RPMI7951 (cell line): ENCODE data around the gene HBS1L. TPM values are rescaled to one million over a fixed set of nuclear protein-coding genes. Genes with fewer than 3 reads are reported as not detected.

Experiments
- DNase-seq: peaks from one replicate; pipeline ENCODE4 v3.0.0-alpha.2; 2012; ENCODE audit warnings: low read depth
- total RNA-seq: library from RNA; depleted of rRNA; stranded (reverse); fragments of >200 nt; shearing (Covaris generic); gene quantifications from 2 replicates; pipeline ENCODE4 v1.2.3, GENCODE V29; 2014

Gene HBS1L
- total RNA-seq, 1 experiment from 2014 or later = 157 TPM

- no peak for DNase-seq
Observed at GRCh38 chr6:134951494-134952263, 102.9 kb downstream of the HBS1L start.

- DNase-seq = peak; percentile 6
Observed at GRCh38 chr6:134950482-134950881, 104.1 kb downstream of the HBS1L start.

- DNase-seq = no peak
Observed at GRCh38 chr6:134949927-134950326, 104.7 kb downstream of the HBS1L start, which contains the start of gene ALDH8A1. Gene ALDH8A1 (minus strand): TSS chr6:134950101. CDS start chr6:134950053, 48 bp downstream.

DNA sequence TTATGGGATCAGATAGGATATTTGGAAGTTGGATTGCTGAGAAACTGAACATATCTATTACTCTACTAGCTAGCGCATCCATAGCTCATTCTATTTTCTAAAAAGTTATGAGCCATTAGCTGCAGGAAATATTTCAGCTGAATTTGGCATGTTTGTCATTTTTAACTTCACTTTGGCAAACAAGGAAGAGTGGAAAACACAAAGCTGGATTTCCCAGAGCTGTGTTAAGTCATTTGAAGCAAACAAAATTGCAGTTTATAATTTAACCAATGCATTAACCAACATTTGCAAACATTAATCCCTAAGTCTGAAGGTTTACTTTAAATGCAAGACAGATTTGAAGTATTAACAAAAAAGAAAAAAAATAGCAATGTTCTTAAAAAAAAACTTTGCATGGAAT lies 105.9 kb downstream of the HBS1L start:
- no peak for DNase-seq

- DNase-seq = no peak
Observed at GRCh38 chr6:134948142-134948541, 106.5 kb downstream of the HBS1L start.

DNA sequence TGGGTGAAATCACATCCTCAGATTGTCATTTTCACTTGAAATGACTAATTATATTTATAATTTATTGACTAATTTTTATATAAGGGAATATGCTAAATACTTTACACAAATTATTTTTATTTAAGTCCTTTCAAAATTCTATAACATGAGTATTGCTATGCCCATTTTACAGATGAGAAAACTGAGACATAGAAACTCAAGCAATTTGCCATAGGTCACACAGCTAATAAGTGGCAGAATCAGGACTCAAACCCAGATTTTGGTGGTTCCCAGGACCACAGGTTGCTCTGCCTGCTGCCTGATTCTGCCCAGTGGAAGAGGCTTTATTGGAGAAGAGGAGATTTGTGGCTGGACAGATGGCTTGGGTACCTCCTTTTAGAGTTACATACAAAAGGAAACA lies 109.6 kb downstream of the HBS1L start:
- no peak for DNase-seq

GRCh38 chr6:134943522-134944111 lies 111.0 kb downstream of the HBS1L start:
- no peak for DNase-seq

DNA sequence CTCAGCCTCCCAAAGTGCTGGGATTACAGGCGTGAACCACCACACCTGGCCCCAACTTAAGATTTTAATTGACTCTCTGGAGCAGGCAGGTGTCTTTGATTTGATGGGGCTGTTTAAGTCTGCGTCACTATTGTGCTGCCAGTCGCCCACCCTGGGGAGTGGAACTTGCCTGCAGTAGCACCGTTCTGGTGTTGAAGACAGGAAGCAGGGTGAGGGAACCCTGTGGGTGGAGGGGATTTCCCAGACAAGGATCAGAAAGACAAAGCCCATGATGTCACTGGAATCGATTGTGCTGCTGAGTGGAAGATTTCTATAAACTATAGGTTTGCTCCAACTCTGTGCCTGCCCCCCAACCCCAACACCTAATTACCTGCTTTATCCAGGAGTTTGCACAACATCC lies 115.7 kb downstream of the HBS1L start:
- DNase-seq = no peak

GRCh38 chr6:134937426-134937825 lies 117.2 kb downstream of the HBS1L start:
- DNase-seq = peak; percentile 42

DNA sequence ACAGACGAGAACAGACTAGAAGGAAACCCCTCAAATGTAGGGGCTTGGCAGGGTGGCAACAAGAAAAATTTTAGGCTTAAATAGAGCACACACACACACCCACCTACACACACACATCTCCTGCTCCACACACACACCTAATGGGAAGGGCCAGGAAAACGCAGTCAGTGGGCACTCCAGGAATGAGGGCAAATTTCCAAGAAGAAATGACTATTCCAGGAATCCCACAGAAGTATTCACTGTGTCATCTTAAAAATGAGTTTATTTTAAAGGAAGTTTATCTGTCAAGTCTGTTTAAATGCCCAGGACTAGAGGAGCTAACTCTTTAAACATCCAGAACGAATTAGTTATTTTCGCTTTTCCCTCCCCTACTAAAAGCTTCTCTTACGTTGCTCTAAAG lies 117.7 kb downstream of the HBS1L start:
- peak; percentile 70 for DNase-seq

DNA sequence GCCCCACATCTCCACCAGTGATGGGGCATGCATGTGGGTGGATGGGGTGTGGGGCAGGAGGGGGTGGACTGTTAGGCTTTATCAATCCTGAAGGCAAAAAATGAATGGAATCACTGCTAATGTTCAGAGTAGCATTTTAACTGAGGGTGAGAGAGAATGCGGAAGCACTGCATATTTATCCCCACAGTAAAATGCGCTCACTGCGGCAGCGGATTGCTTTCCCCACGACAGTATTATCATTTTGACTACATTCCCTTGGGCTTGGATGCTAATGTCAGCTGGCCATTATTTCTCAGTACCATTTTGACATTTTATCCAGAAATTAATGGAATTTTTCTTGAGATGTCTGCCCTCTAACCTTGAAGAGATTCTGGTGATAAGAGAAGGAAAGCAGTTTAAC lies 118.1 kb downstream of the HBS1L start:
- no peak for DNase-seq

DNA sequence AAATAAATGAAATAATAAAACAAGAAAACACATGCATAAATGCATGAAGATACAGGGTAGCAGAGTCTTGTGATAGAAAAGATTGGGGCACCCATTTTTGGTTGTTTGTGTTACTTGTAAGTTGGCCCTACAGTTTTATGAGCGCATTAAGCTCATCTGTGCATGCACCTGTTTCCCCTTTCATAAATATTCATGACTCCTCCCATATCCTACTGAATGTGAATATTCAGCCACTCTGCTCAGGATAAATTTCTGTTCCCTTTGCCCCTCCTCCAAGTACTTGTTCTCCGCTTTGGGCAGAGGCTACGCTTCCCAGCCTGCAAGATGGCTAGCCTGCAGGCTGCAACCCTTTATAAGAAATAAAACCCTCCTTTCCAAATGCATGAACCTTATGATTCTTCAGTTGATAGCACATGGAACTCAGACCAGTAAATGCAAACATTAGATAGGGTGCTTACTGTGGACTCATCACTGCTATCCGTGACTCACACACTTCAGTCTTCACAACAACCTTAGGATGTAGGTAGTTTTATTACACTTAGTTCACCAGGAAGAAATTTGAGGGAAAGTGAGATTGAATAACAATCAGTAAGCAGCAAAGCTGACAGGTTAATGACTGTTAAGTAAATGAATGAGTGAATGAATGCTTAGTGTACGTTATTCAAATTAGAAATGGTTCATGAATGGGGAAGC lies 119.7 kb downstream of the HBS1L start:
- DNase-seq = no peak

DNA sequence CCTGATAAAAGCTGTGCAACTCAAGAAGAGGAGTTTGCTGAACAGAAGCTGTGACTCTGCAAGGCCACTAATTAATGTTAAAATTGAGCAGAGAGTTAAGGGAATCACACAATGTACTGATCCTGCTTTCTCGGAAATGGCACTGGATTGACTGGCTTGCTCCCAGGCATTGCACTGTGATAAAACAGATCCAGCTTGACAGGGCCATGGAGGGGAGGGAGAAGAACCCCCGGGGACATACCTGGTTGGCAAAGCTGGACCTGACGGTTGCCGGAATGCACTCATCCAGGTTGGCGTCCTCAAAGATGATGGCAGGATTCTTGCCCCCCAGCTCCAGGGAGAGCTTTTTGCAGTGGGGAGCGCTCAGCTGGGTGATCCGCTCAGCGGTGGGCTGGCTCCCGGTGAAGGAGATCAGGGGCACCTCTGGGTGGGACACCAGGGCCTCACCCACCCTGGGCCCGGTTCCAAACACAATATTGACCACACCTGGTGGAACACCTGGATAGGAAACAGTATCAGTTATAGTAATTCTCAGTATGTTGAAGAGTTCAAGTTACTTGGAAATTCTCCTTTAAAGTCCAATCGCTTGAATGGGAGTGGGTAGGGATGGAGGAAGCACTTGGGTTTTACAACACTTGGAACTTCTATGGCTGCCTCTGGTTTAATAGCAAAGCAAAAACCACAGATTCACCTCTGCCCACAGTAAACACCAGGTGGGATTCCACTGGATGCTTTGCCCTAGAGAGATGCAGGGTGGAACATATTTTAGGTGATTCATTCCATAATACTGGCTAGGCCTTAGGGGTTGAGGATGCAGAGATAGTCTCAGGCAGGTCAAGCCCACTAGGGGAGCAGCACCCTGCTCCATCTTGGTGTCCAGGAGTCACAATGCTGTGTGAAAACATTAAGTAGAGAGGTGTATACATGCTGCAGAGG lies 121.8 kb downstream of the HBS1L start:
- DNase-seq = no peak

DNA sequence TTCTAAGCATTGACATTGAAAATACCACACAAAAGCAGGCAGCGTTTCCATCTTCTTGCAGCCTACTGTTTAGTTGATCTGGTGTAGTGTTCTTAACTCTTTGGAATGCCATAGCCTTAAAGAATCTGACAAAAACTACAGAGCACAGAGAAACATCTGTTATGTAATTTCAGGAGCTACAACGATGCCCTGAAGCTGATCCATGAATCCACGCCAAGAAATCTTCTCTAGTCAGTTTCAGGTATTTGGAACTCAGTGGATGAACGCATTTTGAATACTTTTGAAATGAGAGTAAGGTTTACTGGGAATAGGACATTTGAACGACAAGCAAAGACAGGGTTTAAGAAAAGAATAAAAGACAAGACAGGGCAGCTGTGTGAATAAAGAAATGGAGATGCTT lies 122.5 kb downstream of the HBS1L start:
- DNase-seq = no peak

- DNase-seq = no peak
Observed at GRCh38 chr6:134930463-134930862, 124.2 kb downstream of the HBS1L start.

GRCh38 chr6:134928151-134928900 lies 126.3 kb downstream of the HBS1L start:
- DNase-seq = no peak

DNA sequence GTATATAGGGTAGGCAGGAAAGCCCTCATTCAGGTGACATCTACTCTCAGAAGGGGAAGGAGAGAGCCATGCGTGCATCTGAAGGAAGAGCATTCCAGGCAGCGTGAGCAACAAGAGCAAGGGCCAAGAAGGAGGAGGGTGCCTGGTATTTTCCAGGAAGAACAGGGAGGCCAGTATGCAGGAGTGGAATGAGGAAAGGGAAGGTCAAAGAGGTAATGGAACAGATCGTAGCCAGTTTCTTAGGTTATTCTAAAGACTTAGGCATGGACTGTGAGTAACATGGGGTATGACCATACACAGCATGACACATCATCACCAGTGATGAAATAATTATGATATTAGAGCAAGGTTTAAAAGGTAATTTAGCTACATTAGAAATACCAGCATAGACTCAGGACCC lies 128.8 kb downstream of the HBS1L start:
- no peak for DNase-seq

- no peak for DNase-seq
Observed at GRCh38 chr6:134921721-134922261, 132.8 kb downstream of the HBS1L start.

DNA sequence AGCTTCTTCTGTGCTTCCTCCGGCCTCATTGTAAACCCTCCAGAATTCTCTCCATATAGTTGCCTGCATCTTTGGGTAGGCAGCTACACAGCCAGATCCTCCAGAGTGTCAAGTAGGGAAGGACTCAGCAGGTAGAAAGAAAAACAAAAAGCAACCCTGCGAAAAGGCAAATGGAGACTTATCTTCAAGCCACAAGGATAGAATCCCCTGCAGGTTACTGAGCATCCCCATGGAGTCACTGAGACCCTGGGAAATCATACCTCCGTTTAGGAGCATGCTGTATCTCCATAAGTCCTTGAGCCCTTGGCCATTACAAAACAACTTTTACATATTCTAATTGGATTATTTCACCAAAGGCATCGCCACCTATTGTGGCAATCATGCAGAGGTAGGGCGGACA lies 133.3 kb downstream of the HBS1L start:
- DNase-seq = no peak

- DNase-seq = no peak
Observed at GRCh38 chr6:134920422-134920821, 134.2 kb downstream of the HBS1L start.
